ENCODE measurements around the gene TTC34.

GRCh38 chr1:2601721-2602303 lies 199.7 kb downstream of the TTC34 start:
- TF ChIP-seq CTCF (IDR thresholded peaks at IDR 0.05) = no peak
- no peak for TF ChIP-seq ZFX (IDR thresholded peaks at IDR 0.05; ENCODE audit: borderline replicate concordance)
